Measurements from ENCODE around the gene COL11A1. TPM values are rescaled to one million over a fixed set of nuclear protein-coding genes. Genes with fewer than 3 reads are reported as not detected.

The COL11A1 gene
- total RNA-seq, 1 experiment from 2014 or later, result not detected

DNA sequence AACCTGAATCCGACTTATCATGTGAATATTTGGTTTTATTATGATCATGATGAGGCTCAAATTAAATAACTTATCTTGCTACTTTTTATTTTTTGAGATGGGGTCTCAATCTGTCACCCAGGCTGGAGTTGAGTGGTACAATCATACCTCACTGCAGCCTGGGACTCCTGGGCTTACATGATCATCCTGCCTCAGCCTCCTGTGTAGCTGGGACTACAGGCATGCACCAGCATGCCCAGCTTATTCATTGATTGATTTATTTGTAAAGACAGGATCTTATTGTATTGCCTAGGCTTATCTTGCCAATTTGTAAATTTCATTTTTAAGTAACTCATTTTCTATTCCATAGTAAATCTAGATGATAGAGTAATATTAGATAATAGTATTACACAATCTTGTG is 84.3 kb downstream of the COL11A1 start:
- ChIA-PET CTCF (no interaction called here), POLR2A (interaction anchor here (0.6 kb wide), 1 partner anchor 424 kb away, joined by 4 read pairs; no protein-coding TSS in a partner anchor)
- no peak for DNase-seq (ENCODE audit: unreplicated experiment)

GRCh38 chr1:103002005-103002404 is 106.3 kb downstream of the COL11A1 start:
- Mint-ChIP-seq H3K27ac (ENCODE audit: low read depth, unreplicated experiment) (no peak overlapping the region), H3K36me3 (ENCODE audit: insufficient read depth, unreplicated experiment) (no peaks in the 10 kb centered on the region), H3K4me1 (ENCODE audit: insufficient read depth, unreplicated experiment) (no peaks in the 10 kb centered on the region), H3K9me3 (ENCODE audit: unreplicated experiment) (no peaks in the 10 kb centered on the region), H3K27me3 (ENCODE audit: insufficient read depth, unreplicated experiment) (peaks cover 38% of the 10 kb centered on the region), H3K4me3 (ENCODE audit: unreplicated experiment) (no peak overlapping the region)
- BruUV-seq (replicated peaks), result no TSS peak
- ChIA-PET POLR2A (no interaction called here), CTCF (no interaction called here)
- no peak for DNase-seq (ENCODE audit: unreplicated experiment)
- TF ChIP-seq CTCF (IDR thresholded peaks at IDR 0.05; ENCODE audit: unreplicated experiment), result no peak
- intact Hi-C loops (cut with micrococcal nuclease), result no loop called here

More for the DNA sequence above, 84.3 kb downstream of the COL11A1 start:
- no peaks in the 10 kb centered on the region for H3K36me3 Mint-ChIP-seq (ENCODE audit: insufficient read depth, unreplicated experiment)
- intact Hi-C loops (cut with micrococcal nuclease), result no loop called here
- H3K9me3 Mint-ChIP-seq (ENCODE audit: unreplicated experiment), result no peaks in the 10 kb centered on the region
- peaks cover 5% of the 10 kb centered on the region for H3K4me1 Mint-ChIP-seq (ENCODE audit: insufficient read depth, unreplicated experiment)
- BruUV-seq (replicated peaks), result no TSS peak
- no peak overlapping the region for H3K27ac Mint-ChIP-seq (ENCODE audit: low read depth, unreplicated experiment)
- H3K4me3 Mint-ChIP-seq (ENCODE audit: unreplicated experiment), result no peak overlapping the region
- peaks cover 25% of the 10 kb centered on the region for H3K27me3 Mint-ChIP-seq (ENCODE audit: insufficient read depth, unreplicated experiment)
- no peak for TF ChIP-seq CTCF (IDR thresholded peaks at IDR 0.05; ENCODE audit: unreplicated experiment)

DNA sequence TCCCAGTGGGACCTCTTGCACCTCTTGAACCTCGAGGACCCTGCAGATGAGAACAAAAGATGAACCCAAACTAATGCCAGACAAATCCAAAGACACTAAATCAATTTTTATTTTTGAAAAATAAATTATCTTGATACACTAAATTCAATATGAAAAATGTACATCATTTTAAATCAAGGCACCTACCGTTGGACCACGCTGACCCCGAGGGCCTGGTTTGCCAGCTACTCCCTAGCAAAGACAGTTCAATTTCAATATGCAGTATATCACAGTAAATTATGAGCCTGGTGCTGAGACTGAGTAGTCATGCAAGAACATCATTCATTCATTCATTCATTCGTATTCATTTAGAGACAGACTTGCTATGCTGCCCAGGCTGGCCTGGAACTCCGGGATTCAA is 129.4 kb downstream of the COL11A1 start:
- no peak overlapping the region for H3K4me3 Mint-ChIP-seq (ENCODE audit: unreplicated experiment)
- peaks cover 20% of the 10 kb centered on the region for H3K27me3 Mint-ChIP-seq (ENCODE audit: insufficient read depth, unreplicated experiment)
- H3K4me1 Mint-ChIP-seq (ENCODE audit: insufficient read depth, unreplicated experiment), result no peaks in the 10 kb centered on the region
- BruUV-seq (replicated peaks), result no TSS peak
- H3K36me3 Mint-ChIP-seq (ENCODE audit: insufficient read depth, unreplicated experiment), result no peaks in the 10 kb centered on the region
- no peak for DNase-seq (ENCODE audit: unreplicated experiment)
- H3K9me3 Mint-ChIP-seq (ENCODE audit: unreplicated experiment), result no peaks in the 10 kb centered on the region
- intact Hi-C loops (cut with micrococcal nuclease), result loop anchor here (10.0 kb wide), 1 partner anchor 486 kb away; no protein-coding TSS in a partner anchor
- TF ChIP-seq CTCF (IDR thresholded peaks at IDR 0.05; ENCODE audit: unreplicated experiment), result no peak
- ChIA-PET CTCF (no interaction called here), POLR2A (no interaction called here)
- H3K27ac Mint-ChIP-seq (ENCODE audit: low read depth, unreplicated experiment), result no peak overlapping the region

- Mint-ChIP-seq H3K4me1 (ENCODE audit: insufficient read depth, unreplicated experiment) (no peaks in the 10 kb centered on the region), H3K4me3 (ENCODE audit: unreplicated experiment) (no peak overlapping the region), H3K36me3 (ENCODE audit: insufficient read depth, unreplicated experiment) (no peaks in the 10 kb centered on the region), H3K27me3 (ENCODE audit: insufficient read depth, unreplicated experiment) (peaks cover 5% of the 10 kb centered on the region), H3K9me3 (ENCODE audit: unreplicated experiment) (no peaks in the 10 kb centered on the region), H3K27ac (ENCODE audit: low read depth, unreplicated experiment) (no peak overlapping the region)
- ChIA-PET POLR2A (interaction anchor here (0.7 kb wide), 1 partner anchor 178 kb away, joined by 3 read pairs; no protein-coding TSS in a partner anchor), CTCF (no interaction called here)
- no peak for DNase-seq (ENCODE audit: unreplicated experiment)
- BruUV-seq (replicated peaks), result no TSS peak
- intact Hi-C loops (cut with micrococcal nuclease), result loop anchor here (10.0 kb wide), 1 partner anchor 488 kb away; no protein-coding TSS in a partner anchor
- no peak for TF ChIP-seq CTCF (IDR thresholded peaks at IDR 0.05; ENCODE audit: unreplicated experiment)
Measured at GRCh38 chr1:102977292-102977691, 131.0 kb downstream of the COL11A1 start.
